Stimulated activated CD4-positive, alpha-beta T cell treated with anti-CD3 and anti-CD28 coated beads, Interleukin-1b, Interleukin-23, amount 100 ng/mL, for 1 hour (primary cell): ENCODE results near the gene CYRIA.

Experiments
- DNase-seq, 2 donors: peaks; one replicate each; pipeline ENCODE4 v3.0.0-alpha.2; 2020; ENCODE audit warnings: low read depth in 2 of 2

Gene CYRIA

DNA sequence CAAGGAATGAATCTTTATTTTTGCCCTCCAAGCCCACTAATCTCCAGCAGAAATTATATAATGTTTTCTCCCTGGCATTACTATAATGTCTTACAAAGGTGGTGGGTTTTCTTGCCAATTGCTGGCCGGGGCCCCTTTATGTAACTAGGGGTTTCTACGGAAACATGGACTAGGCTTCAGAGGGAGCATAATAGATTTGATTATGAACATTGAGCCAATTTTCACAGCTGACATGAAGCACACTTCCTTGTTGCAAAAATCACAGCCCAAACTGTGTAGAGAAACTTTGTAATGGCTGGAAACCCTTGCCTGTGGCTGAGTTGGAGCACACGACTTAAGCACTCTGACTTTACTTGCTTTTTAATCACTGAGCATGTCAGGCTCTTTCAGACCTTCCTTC is 3.8 kb upstream of the CYRIA start:
- DNase-seq = no peak

GRCh38 chr2:16666449-16666801 is 791 bp upstream of the CYRIA start:
- no peak for DNase-seq

GRCh38 chr2:16664809-16665747 is 556 bp downstream of the CYRIA start:
- DNase-seq = no peak

DNA sequence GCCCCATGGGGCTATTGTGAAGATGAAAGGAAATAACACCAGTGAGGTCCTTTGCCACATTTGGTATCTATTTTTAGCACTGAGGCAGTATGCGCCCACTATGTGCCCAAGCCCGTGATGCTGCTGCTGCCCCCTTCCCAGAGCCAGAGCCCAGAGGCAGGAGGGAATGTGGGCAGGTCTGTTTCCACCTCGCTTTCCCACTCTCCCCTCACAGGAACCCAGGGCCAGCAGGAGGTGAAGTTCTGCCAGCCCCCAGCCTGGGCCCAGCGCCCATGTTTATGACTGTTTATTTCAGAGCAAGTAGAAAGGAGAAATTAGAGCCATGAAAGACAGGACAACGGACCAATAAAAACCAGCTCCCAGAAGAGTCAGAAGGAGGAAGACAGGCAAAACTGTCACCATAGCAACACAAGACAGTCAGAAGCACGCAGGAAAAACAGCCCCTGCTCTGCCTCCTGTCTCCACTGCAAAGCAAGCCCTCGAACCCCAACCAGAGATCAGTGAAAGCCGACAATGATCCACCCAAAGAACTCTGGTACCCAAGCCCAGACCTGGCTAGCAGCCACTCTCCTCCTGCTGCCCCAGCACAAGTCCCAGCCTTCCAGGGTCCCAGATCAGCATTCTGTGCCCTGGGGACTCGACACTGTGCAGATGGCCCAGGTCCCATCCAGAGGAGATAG is 1.4 kb downstream of the CYRIA start:
- DNase-seq = no peak

DNA sequence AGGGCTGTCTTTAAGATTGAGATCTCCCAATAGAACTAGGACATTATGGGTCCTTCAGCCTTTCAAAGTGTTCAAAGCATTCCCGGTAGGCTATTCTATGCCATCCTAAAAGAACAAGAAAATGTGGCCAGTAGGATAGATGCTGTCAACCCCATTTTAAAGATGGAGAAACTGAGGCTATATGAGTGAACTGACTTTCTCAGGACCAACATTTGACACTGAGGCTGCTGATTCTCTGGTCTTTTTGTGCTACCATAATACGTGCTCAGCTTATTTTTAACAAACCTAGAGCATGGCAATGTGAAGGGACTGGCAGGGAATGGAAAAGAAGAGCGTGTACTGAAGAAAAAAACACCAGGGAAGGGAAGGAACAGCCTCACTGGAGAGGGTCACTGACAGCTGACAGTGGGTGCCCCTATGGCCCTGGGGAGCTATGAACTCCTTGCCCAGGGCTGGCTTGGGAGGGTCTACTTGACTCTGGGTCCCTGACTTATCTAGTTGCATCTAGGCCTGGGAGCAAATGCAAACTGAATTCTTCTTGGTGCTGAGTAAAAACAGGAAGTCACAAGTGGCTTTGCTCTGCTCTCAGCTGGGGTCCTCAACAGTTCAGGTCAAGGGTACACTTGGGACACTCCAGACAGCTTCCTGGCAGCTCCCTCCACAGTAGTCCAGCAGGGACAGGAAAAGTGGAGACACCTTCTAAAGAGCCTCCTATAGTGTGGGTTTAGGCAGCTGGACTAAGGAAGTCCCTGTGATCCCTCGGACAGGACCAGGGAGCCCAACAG is 2.3 kb downstream of the CYRIA start:
- no peak for DNase-seq

GRCh38 chr2:16661936-16662839 is 3.4 kb downstream of the CYRIA start:
- DNase-seq = no peak

- DNase-seq = no peak
Measured at GRCh38 chr2:16661526-16661925, 4.1 kb downstream of the CYRIA start.

GRCh38 chr2:16660556-16660955 is 5.1 kb downstream of the CYRIA start:
- no peak for DNase-seq

GRCh38 chr2:16660114-16660513 is 5.5 kb downstream of the CYRIA start:
- no peak for DNase-seq

- no peak for DNase-seq
Measured at GRCh38 chr2:16658076-16658739, 7.4 kb downstream of the CYRIA start.

- no peak for DNase-seq
Measured at GRCh38 chr2:16657671-16658070, 8.0 kb downstream of the CYRIA start.

GRCh38 chr2:16656784-16657391 is 8.7 kb downstream of the CYRIA start:
- no peak for DNase-seq

DNA sequence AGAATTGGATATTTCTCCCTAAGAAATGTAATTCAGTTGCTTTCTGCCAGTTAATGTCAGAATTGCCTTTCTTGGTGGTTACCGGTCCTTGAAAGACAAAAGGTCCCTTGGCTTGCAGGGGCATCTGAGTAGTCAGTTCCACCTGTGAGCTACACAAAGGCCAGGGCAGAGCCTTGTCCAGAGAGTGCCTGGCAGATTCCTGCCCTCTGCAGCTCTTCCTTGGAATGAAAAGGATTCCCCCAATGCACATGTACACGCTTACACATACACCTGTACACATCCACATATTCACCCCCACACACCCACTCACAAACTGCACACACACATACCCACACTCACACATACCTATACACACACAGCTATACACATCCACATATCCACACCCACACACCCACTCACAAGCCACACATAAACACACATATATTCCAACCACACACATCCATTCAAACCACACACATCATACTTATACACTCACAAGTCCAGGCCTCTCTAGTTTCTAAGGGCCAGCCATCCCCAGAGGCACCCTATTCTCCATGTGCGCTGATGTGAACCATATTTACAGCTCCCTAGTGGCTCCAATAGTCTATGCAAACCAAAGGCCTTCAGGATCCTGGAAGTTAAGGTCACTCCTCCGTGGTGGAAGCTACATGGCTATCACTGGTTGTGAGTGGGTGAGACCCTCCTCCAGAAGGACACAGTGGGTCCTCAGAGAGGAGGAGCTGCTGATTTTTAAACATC is 9.6 kb downstream of the CYRIA start:
- DNase-seq = no peak

GRCh38 chr2:16655445-16655837 is 10.2 kb downstream of the CYRIA start:
- no peak for DNase-seq

- no peak for DNase-seq
Measured at GRCh38 chr2:16654833-16655444, 10.7 kb downstream of the CYRIA start.

DNA sequence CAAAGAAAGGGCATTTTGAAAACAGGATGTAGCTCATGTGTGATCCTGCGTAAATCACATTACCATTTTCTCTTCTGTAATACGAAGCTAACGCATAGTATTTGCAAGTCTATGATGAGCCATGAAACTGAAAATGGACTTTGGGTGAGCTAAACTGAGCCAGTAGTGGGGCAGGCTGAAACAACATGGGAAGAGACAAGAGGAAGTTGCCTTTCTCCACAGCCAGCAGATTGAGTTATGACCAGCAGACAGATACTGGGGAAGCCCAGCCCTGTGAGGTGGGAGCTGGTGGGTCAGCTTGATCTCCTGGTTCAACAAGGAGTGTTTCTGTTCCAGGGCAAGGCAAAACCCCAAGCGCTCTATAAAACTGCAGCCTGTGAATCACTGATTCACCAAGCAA is 11.8 kb downstream of the CYRIA start:
- no peak for DNase-seq

GRCh38 chr2:16653083-16653375 is 12.6 kb downstream of the CYRIA start:
- no peak for DNase-seq

DNA sequence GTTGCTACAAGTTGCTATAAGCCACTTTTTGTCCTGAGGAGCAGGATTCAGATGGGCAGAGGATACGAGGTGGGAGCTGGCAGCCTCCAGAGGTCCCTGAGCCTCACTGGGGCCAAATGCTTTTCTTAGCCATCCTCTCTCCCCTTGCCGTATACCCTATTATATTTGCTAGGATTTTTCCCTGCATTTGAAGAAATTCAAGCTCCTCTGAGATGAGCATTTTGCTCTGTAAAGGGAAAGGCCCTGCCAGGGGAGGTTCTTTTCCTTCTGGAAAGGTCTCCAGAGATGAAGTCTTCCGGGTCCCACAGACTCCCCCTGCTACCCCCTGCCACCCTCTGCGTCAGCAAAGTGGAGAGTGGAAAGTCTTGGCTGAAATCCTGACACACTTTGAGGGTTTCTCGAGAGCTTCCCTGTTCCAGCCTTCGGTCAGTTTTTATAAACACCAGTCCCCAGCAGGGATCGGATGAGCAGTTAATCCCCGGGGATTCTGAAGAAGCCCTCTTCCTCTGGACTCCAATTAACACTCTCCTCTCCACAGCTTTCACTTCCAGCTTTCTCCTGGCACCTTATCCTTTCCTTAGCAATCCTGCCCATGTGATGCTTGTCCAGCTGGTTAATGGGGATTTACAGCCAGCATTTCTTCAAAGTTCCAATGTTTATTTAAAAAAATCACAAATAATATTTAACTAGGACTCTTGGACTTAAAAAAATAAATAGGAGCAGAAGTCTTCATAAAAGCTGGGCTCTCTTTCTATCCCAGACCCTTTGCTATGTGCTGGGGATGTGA is 13.1 kb downstream of the CYRIA start:
- DNase-seq = no peak
